GM12864 (cell line): ENCODE measurements around the gene TDRKH.

ENCODE experiments used
- DNase-seq: peaks from one replicate; pipeline ENCODE4 v3.0.0-alpha.2; 2011; ENCODE audit warnings: low read depth
- H3K4me3 ChIP-seq: 2 replicates; pipeline ENCODE4 v1.5.1; 2011; ENCODE audit warnings: mild to moderate bottlenecking, low read depth, low read length, control low read depth
- TF ChIP-seq, protein P1 (sequence below): IDR thresholded peaks from 2 replicates; pipeline ENCODE4 v1.5.1; 2011; ENCODE audit warnings: low read depth, mild to moderate bottlenecking, moderate library complexity, low read length, control low read depth, inconsistent platforms; ENCODE audit errors: missing control alignments

Gene TDRKH

GRCh38 chr1:151837197-151837596 is 46.9 kb upstream of the TDRKH start:
- H3K4me3 ChIP-seq: no peak overlapping the region
- TF ChIP-seq, protein P1, sequence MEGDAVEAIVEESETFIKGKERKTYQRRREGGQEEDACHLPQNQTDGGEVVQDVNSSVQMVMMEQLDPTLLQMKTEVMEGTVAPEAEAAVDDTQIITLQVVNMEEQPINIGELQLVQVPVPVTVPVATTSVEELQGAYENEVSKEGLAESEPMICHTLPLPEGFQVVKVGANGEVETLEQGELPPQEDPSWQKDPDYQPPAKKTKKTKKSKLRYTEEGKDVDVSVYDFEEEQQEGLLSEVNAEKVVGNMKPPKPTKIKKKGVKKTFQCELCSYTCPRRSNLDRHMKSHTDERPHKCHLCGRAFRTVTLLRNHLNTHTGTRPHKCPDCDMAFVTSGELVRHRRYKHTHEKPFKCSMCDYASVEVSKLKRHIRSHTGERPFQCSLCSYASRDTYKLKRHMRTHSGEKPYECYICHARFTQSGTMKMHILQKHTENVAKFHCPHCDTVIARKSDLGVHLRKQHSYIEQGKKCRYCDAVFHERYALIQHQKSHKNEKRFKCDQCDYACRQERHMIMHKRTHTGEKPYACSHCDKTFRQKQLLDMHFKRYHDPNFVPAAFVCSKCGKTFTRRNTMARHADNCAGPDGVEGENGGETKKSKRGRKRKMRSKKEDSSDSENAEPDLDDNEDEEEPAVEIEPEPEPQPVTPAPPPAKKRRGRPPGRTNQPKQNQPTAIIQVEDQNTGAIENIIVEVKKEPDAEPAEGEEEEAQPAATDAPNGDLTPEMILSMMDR: no peak
- no peak for DNase-seq

- H3K4me3 ChIP-seq: no peak overlapping the region
- no peak for DNase-seq
- TF ChIP-seq, protein P1: no peak
Observed at GRCh38 chr1:151835596-151835995, 45.3 kb upstream of the TDRKH start.

- TF ChIP-seq, protein P1: no peak
Observed at GRCh38 chr1:151834239-151834638, 43.9 kb upstream of the TDRKH start.

DNA sequence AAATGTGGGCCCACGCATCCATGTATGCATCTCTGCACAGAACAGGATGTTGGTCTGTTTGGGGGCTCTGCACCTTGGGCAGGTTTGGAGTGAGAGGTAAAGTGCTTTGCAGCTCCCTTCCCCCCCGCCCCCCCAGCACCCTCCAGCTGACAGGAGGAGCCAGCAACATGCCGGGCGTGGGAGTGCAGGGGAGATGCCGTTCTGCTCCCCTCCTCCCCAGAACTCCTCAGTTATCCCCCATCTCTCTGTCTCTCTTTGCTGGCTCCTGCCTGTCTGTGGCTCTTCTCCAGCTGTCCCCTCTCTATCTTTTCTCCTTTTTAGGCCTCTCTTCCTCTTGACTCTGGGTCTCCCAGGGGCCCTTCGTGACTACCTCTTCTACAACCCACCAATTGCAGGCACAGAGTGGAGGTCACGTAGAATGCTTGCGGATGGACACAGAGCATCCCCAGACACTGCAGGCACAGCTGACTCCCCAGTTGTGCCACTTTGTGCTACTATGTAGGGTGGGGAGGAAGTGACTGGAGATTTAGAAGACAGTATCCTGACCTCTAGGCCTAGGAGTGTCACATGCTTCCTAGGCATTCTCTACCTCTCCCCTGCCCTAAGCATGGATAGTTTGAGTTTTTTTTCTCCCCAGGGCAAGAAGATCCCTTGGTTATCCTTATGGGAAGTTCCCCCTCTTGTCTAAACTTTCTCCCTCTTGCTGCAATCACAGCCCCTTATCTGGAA is 43.0 kb upstream of the TDRKH start:
- TF ChIP-seq, protein P1: no peak
- H3K4me3 ChIP-seq: no peak overlapping the region
- DNase-seq: no peak

More at GRCh38 chr1:151834239-151834638, 43.9 kb upstream of the TDRKH start:
- no peak overlapping the region for H3K4me3 ChIP-seq
- DNase-seq: no peak

DNA sequence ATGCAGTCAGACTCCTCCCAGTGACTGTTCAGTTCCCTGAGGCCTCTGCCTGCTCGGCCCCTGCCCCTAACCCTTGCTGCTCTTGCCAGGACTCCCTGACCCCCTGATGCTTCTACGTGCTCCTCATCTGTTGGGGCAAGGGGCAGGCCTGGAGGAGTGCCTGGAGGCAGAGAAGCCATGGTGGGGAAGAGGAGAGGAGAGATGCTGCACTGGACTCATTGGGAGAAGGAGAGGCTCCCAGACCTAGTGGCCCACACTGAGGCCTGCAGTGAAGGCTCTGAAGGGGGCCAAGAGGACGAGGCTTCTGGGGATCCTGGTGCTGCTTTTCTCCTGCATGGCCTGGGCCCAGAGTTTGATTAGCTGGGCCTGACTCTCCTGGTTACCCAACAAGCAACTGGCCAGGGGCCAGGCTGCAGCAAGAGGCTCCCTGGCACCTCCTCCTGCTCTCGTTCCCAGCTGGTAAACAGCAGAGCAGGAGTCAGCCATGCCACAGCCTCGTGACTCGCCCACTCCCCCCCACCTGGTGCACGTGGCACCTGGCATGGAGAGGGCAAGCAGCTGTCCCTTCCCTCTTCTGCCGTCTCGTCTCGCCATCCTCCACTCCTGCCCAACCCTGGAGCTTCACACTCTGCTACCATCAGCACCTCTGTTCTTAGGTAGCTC is 42.1 kb upstream of the TDRKH start:
- DNase-seq: no peak
- TF ChIP-seq, protein P1: no peak
- no peak overlapping the region for H3K4me3 ChIP-seq

GRCh38 chr1:151831605-151832004 is 41.3 kb upstream of the TDRKH start, which contains the start of gene RORC:
TSS of gene RORC (minus strand) at chr1:151831802. CDS start at chr1:151831764, 38 bp downstream.
- no peak for DNase-seq
- no peak within 1 kb of the TSS for H3K4me3 ChIP-seq
- TF ChIP-seq, protein P1: no peak
